ENCODE measurements around the gene DNAJB11.

The DNAJB11 gene

DNA sequence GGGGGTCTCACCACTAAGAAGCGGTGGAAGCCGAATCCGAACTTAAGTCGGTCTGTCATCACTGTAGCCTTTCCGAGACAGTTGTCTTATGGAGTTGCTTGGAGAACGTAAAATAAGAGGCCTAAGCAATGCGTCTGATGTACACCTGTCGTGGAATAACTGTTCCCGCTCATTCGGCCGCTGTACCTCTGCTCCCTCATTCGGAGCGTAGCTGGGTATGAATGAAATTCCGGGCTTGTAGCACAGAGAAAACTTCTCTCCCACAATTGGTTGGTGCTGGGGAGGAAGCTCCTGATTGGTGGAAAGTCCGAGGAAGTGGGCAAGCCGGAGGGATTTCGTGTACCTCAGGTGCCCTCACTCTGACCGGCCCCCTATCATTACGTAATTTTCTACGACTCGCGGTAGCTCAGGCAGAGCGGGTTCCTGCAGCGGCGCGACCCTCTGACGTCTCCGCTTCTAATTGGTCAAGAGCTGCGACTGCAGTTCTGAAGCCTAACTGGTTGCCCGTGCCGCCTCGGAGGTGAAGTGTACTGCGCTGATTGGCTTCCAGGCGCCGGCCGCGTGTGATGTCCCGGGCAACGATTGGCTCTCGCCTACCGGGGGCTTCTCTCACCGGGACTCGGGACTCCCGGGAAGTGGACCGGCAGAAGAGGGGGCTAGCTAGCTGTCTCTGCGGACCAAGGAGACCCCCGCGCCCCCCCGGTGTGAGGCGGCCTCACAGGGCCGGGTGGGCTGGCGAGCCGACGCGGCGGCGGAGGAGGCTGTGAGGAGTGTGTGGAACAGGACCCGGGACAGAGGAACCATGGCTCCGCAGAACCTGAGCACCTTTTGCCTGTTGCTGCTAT lies at the start of gene DNAJB11:
DNAJB11 (plus strand) TSS at position 625 of the 845 bp plus-strand sequence; CDS start at position 803, 178 bp downstream.
- H3K27me3 ChIP-seq (replicated peaks): no peaks in the 10 kb centered on the region
- peaks cover 20% of the 10 kb centered on the region for H3K36me3 ChIP-seq (replicated peaks)
- H3K4me3 ChIP-seq (ENCODE audit: low read depth, low read length): peak within 1 kb of the TSS; percentile 89
- DNase-seq: peak; percentile 100
- peak within 1 kb of the TSS; percentile 92 for H3K27ac ChIP-seq
- TF ChIP-seq, protein P1, sequence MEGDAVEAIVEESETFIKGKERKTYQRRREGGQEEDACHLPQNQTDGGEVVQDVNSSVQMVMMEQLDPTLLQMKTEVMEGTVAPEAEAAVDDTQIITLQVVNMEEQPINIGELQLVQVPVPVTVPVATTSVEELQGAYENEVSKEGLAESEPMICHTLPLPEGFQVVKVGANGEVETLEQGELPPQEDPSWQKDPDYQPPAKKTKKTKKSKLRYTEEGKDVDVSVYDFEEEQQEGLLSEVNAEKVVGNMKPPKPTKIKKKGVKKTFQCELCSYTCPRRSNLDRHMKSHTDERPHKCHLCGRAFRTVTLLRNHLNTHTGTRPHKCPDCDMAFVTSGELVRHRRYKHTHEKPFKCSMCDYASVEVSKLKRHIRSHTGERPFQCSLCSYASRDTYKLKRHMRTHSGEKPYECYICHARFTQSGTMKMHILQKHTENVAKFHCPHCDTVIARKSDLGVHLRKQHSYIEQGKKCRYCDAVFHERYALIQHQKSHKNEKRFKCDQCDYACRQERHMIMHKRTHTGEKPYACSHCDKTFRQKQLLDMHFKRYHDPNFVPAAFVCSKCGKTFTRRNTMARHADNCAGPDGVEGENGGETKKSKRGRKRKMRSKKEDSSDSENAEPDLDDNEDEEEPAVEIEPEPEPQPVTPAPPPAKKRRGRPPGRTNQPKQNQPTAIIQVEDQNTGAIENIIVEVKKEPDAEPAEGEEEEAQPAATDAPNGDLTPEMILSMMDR (IDR thresholded peaks at IDR 0.05; ENCODE audit: low read depth, low read length, missing control alignments): no peak
- in situ Hi-C loops (cut with HindIII; ENCODE audit: low pct_ligation_motif_present, low sequenced_read_pairs): no loop called here

GRCh38 chr3:186520957-186521842 lies 49.3 kb upstream of the DNAJB11 start:
- Histone ChIP-seq H3K36me3 (replicated peaks) (no peaks in the 10 kb centered on the region), H3K4me3 (ENCODE audit: low read depth, low read length) (no peak overlapping the region), H3K27me3 (replicated peaks) (no peaks in the 10 kb centered on the region), H3K27ac (no peak overlapping the region)
- TF ChIP-seq, protein P1 (IDR thresholded peaks at IDR 0.05; ENCODE audit: low read depth, low read length, missing control alignments): no peak
- in situ Hi-C loops (cut with HindIII; ENCODE audit: low pct_ligation_motif_present, low sequenced_read_pairs): no loop called here
- no peak for DNase-seq

DNA sequence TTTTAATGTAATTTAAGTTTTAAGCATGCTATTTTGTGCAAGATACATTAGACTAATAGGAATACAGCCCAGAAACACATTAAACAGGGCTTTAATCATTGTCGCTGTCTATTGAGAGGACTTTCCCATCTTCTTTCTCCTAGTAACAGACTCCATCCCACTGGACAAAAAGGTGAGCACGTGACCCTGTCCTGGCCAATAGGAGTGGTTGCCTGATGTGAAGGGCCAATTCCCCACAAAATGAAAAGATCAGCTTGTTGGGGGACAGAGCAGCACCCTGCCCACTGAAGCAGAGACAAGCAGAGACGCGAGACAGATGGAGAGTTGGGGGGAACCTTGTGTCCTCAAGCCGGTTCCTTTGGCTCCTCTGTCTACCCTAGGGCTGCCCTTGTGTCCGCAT lies 47.5 kb upstream of the DNAJB11 start:
- no peaks in the 10 kb centered on the region for H3K27me3 ChIP-seq (replicated peaks)
- no peak overlapping the region for H3K4me3 ChIP-seq (ENCODE audit: low read depth, low read length)
- no peak for DNase-seq
- TF ChIP-seq, protein P1 (IDR thresholded peaks at IDR 0.05; ENCODE audit: low read depth, low read length, missing control alignments): no peak
- no peak overlapping the region for H3K27ac ChIP-seq
- in situ Hi-C loops (cut with HindIII; ENCODE audit: low pct_ligation_motif_present, low sequenced_read_pairs): no loop called here
- H3K36me3 ChIP-seq (replicated peaks): no peaks in the 10 kb centered on the region

GRCh38 chr3:186523434-186523833 lies 47.1 kb upstream of the DNAJB11 start:
- in situ Hi-C loops (cut with HindIII; ENCODE audit: low pct_ligation_motif_present, low sequenced_read_pairs): no loop called here
- no peak overlapping the region for H3K27ac ChIP-seq
- no peak overlapping the region for H3K4me3 ChIP-seq (ENCODE audit: low read depth, low read length)
- DNase-seq: no peak
- H3K36me3 ChIP-seq (replicated peaks): no peaks in the 10 kb centered on the region
- H3K27me3 ChIP-seq (replicated peaks): no peaks in the 10 kb centered on the region
- TF ChIP-seq, protein P1 (IDR thresholded peaks at IDR 0.05; ENCODE audit: low read depth, low read length, missing control alignments): no peak

GRCh38 chr3:186524616-186525015 lies 45.9 kb upstream of the DNAJB11 start:
- in situ Hi-C loops (cut with HindIII; ENCODE audit: low pct_ligation_motif_present, low sequenced_read_pairs): loop anchor here (25.0 kb wide), 1 partner anchor 537 kb away; no protein-coding TSS in a partner anchor
- DNase-seq: no peak
- H3K27me3 ChIP-seq (replicated peaks): no peaks in the 10 kb centered on the region

More at GRCh38 chr3:186524616-186525015, 45.9 kb upstream of the DNAJB11 start:
- TF ChIP-seq, protein P1 (IDR thresholded peaks at IDR 0.05; ENCODE audit: low read depth, low read length, missing control alignments): no peak
- no peaks in the 10 kb centered on the region for H3K36me3 ChIP-seq (replicated peaks)
- no peak overlapping the region for H3K27ac ChIP-seq
- no peak overlapping the region for H3K4me3 ChIP-seq (ENCODE audit: low read depth, low read length)
